HEK293T (cell line): ENCODE data around the gene CSH2.
"Not testable (repeated sequence)": the region's sequence is repeated elsewhere in the genome, so short reads cannot be mapped to it uniquely, and the experiment has no call there.

ENCODE experiments used
- ARNT ChIP-seq: fragments of 450-650 bp; IDR thresholded peaks from 2 replicates; pipeline ENCODE4 v1.6.1; 2017; ENCODE audit warnings: mild to moderate bottlenecking
- BHLHE40 ChIP-seq: fragments of 450-650 bp; IDR thresholded peaks from 2 replicates; pipeline ENCODE4 v1.6.1; 2016; ENCODE audit warnings: mild to moderate bottlenecking, moderate library complexity, borderline replicate concordance
- FOXA1 ChIP-seq: fragments of 450-650 bp; IDR thresholded peaks from 2 replicates; pipeline ENCODE4 v1.6.1; 2016; ENCODE audit warnings: mild to moderate bottlenecking
- FOXK2 ChIP-seq: fragments of 450-650 bp; IDR thresholded peaks from 2 replicates; pipeline ENCODE4 v1.6.1; 2016; ENCODE audit warnings: mild to moderate bottlenecking
- FOXM1 ChIP-seq: fragments of 450-650 bp; IDR thresholded peaks from 2 replicates; pipeline ENCODE4 v1.6.1; 2017; ENCODE audit warnings: mild to moderate bottlenecking, borderline replicate concordance
- L3MBTL2 ChIP-seq: fragments of 450-650 bp; conservative IDR thresholded peaks from 2 replicates; pipeline ENCODE4 v1.6.1; 2016; ENCODE audit warnings: mild to moderate bottlenecking
- SP1 ChIP-seq: fragments of 450-650 bp; IDR thresholded peaks from 2 replicates; pipeline ENCODE4 v1.6.1; 2017
- SUZ12 ChIP-seq: fragments of 450-650 bp; IDR thresholded peaks from 2 replicates; pipeline ENCODE4 v1.6.1; 2016; ENCODE audit warnings: mild to moderate bottlenecking
- TARDBP ChIP-seq: fragments of 450-650 bp; IDR thresholded peaks from 2 replicates; pipeline ENCODE4 v1.6.1; 2016
- TF ChIP-seq, protein P1 (sequence below): fragments of 450-650 bp; IDR thresholded peaks from 2 replicates; pipeline ENCODE4 v1.6.1; 2016

DNA sequence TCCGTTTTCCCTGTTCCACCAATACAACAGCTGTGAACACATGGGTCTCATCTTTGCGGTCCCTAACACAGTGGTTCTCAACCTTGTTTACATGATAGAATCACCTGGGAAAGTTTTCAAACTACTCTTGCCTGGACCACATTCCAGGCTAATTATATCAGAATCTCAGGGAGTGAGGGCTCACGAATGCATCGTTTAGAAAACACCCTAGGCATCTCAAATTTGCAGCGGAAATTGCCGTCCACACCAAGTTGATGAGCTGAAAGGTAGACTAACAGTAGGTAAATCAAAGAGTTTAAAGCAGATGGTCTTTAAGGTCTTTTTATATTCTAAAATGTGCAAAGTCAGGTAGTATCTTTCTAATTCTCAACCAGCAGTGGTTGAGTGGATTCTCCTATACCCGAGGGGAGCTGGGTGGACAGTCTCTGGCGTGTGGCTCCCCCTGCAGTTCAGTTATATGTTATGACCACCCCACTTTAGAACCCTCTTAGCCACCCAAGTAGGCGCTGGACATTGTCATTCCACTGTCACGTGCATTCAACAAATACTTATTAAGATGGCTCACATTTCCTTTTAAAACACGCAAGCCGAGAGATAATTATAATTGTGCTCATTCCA lies 33.8 kb upstream of the CSH2 start:
- TF ChIP-seq SP1, ARNT, FOXM1, SUZ12, FOXA1, L3MBTL2, BHLHE40, TARDBP, FOXK2: not testable (repeated sequence)
- TF ChIP-seq, protein P1, sequence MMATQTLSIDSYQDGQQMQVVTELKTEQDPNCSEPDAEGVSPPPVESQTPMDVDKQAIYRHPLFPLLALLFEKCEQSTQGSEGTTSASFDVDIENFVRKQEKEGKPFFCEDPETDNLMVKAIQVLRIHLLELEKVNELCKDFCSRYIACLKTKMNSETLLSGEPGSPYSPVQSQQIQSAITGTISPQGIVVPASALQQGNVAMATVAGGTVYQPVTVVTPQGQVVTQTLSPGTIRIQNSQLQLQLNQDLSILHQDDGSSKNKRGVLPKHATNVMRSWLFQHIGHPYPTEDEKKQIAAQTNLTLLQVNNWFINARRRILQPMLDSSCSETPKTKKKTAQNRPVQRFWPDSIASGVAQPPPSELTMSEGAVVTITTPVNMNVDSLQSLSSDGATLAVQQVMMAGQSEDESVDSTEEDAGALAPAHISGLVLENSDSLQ: not testable (repeated sequence)
